ENCODE data around the gene SYCP2.

DNA sequence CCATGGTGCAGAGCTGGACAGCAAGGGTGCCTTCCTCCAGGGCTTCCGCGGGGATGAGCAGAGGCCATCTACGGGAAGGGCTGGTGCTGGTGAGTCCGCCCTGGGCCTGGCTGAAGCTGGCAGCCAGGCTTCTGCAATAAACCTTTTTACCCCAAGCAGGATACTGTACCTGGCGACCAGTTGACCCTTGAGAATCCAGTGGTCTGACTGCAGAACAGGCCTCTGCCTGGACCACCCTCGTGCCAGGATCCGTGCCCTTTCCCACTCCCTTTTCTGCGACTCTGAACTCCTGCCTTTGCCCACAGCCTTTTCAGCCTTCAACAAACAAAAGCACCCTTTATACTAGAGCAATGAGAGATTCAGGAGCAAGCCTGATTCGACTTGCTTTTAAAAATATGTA is 43.6 kb upstream of the SYCP2 start:
- no peak for TF ChIP-seq CTCF (IDR thresholded peaks at IDR 0.05)
- no peak for TF ChIP-seq POLR2A (IDR thresholded peaks at IDR 0.05)
